Posterior cingulate gyrus (tissue), 11 donors: ENCODE measurements around the gene TNIP1.

Experiments
- DNase-seq, 10 donors: peaks; one replicate each; pipeline versions ENCODE4 v3.0.0 to v3.0.0-alpha.2; 2020 to 2021; ENCODE audit warnings: mixed read lengths in 3 of 10
- intact Hi-C: fragments of 100-400 bp; cut with DNase I; formaldehyde crosslinking; loops from one replicate; pipeline ENCODE4 v1.15.1; 2023

The TNIP1 gene

DNA sequence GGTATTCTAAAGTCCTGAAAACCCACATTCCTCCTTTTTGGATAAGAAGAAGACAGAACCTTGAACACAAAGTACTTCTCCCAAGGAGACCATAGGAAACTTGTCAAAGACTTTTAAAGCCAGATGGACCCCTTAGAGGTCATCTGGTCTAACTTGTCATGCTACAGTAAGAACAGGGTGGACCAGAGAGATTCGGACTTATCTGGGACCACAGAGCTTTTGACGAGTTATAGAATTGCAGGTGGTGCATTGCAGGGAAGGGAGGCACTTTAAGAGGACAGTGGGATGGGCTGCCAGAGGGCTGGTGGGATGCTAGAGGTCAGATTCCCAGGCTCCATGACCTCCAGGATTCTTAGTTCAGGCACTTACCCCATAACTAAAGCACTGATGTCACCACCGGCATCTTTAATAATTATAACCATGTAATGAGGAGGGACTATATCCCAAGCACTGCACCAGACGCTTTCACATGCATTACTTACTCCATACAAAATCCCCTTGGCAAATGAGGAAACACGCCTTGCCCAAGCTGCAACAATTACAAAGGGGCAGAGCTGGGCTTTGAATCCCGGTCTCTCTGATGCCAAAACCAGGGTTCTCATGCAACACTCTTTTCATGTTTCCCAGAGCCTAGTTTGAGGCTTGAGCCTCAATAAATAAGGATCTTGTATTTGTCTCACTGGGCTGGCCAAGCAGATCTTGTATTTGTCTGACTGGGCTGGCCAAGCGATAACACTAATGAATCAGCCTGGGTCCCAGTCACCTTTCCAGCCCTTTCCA lies 73.2 kb downstream of the TNIP1 start:
- no peak for DNase-seq
- intact Hi-C loops, result no loop called here

- DNase-seq, result no peak
- intact Hi-C loops, result no loop called here
These were observed 74.0 kb downstream of the TNIP1 start for GRCh38 chr5:151006704-151007334.

- intact Hi-C loops, result no loop called here
- DNase-seq, result no peak
These were observed 74.8 kb downstream of the TNIP1 start for GRCh38 chr5:151005950-151006576.

GRCh38 chr5:151005187-151005949 lies 75.5 kb downstream of the TNIP1 start:
- intact Hi-C loops, result no loop called here
- no peak for DNase-seq

DNA sequence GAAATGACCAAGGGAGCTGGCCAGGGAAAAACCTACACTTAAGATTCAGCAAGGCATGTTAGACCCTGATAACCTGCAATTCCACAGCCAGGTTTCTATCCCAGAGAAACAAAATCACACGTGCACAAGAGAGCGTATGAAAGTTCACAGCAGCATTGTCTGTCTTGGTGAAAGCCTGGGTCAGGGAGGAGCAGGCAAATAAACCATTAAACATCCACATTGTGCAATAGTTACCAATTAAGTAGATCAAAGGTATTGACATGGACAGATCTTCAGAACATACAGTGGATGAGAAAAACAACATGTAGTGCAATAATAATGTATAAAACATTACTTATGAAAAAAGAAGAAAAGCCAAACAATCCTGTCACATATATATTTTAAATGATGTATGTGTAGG lies 76.3 kb downstream of the TNIP1 start:
- DNase-seq, result no peak
- intact Hi-C loops, result loop anchor here (5.0 kb wide), 2 partner anchors 113 to 163 kb away; no protein-coding TSS in a partner anchor

DNA sequence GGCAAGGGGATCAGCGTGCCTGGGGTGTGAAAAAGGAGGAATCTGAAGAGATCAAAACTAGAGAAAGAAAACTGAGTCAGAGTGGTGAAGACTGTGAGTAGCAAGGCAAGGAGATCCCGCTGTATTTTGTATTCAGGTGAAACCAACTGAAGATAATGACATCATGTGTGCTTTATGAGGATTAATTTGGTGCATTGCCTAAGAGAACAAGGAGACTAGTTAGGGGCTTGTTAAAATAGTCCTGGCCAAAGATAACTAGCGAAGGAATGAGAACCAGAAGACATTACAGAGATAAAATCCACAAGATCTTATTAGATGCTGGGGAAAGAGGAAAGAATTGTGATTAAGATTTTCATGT lies 77.4 kb downstream of the TNIP1 start:
- no peak for DNase-seq
- intact Hi-C loops, result loop anchor here (5.0 kb wide), 2 partner anchors 114 to 164 kb away; no protein-coding TSS in a partner anchor

GRCh38 chr5:151002681-151003502 lies 77.9 kb downstream of the TNIP1 start:
- intact Hi-C loops, result loop anchor here (5.0 kb wide), 2 partner anchors 114 to 164 kb away; no protein-coding TSS in a partner anchor
- no peak for DNase-seq

DNA sequence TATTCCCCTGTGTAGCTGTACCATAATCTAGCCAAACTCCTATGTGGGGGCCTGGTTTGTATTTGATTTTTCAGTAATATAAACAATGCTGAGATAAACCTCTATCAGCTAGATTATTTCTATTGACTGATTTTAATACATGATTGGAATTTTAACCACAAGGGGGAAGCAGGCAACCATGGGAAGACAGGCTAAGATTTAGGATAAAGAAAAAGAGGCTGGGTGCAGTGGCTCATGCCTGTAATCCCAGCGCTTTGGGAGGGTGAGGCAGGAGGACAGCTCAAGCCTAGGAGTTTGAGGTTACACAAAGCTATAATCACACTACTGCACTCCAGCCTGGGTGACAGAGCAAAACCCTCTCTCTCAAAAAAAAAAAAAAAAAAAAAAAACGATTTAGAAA lies 78.6 kb downstream of the TNIP1 start:
- DNase-seq, result no peak
- intact Hi-C loops, result loop anchor here (5.0 kb wide), 2 partner anchors 115 to 165 kb away; no protein-coding TSS in a partner anchor

- no peak for DNase-seq
- intact Hi-C loops, result loop anchor here (5.0 kb wide), 2 partner anchors 116 to 166 kb away; no protein-coding TSS in a partner anchor
These were observed 79.4 kb downstream of the TNIP1 start for GRCh38 chr5:151001436-151001835.

DNA sequence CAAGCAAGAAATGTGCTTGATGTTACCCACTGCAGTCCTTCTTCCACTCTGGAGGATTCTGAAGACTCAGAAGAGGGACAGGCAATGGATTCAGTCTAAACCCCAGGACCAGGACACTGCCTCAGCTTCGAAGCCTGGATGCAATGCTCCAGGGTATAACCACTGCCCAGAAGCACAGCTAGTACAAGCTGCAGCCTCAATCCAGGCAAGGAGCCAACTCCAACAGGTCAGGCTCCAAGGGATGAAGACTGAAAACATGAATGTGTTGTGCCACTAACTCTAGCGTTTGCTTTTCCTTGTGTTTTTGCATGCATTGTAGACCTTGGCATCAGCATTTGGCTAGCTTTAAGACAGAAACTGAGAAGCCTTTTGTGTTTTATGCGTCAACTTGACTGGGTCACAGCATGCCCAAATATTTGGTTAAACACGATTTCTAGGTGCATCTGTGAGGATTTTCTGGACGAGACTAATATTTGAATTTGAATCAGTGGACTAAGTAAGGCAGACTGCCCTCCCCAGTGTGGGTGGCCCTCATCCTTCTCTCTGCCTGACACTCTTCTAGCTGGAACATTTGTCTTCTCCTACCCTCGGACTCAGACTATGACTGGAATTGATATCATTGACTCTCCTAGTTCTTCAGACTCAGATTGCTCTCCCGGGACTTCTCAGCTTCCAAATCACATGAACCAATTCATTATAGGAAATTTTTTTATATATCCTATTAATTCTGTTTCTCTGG lies 81.0 kb downstream of the TNIP1 start:
- intact Hi-C loops, result loop anchor here (5.0 kb wide), 2 partner anchors 117 to 167 kb away; no protein-coding TSS in a partner anchor
- DNase-seq, result peak in 3 of 10 donors; percentile 19 to 80 (median 26)

GRCh38 chr5:150993826-150994412 lies 86.9 kb downstream of the TNIP1 start:
- intact Hi-C loops, result no loop called here
- no peak for DNase-seq

GRCh38 chr5:150993422-150993821 lies 87.4 kb downstream of the TNIP1 start:
- DNase-seq, result no peak
- intact Hi-C loops, result no loop called here

GRCh38 chr5:150992705-150993104 lies 88.1 kb downstream of the TNIP1 start:
- no peak for DNase-seq
- intact Hi-C loops, result no loop called here

GRCh38 chr5:150989695-150990094 lies 91.1 kb downstream of the TNIP1 start:
- no peak for DNase-seq
- intact Hi-C loops, result no loop called here

GRCh38 chr5:150987746-150988145 lies 93.1 kb downstream of the TNIP1 start:
- intact Hi-C loops, result no loop called here
- DNase-seq, result no peak
